Measurements from ENCODE around the gene FN3K. TPM values are rescaled to one million over a fixed set of nuclear protein-coding genes. Genes with fewer than 3 reads are reported as not detected.

Gene FN3K
- total and polyA plus RNA-seq, 2 of the 13 experiments (the other 11 are each of a cell fraction or from before 2014, with no cell fraction given): 3.5 to 12.2 TPM

GRCh38 chr17:82734987-82735866 is at the start of gene FN3K (continued):
- TF ChIP-seq, protein P1, sequence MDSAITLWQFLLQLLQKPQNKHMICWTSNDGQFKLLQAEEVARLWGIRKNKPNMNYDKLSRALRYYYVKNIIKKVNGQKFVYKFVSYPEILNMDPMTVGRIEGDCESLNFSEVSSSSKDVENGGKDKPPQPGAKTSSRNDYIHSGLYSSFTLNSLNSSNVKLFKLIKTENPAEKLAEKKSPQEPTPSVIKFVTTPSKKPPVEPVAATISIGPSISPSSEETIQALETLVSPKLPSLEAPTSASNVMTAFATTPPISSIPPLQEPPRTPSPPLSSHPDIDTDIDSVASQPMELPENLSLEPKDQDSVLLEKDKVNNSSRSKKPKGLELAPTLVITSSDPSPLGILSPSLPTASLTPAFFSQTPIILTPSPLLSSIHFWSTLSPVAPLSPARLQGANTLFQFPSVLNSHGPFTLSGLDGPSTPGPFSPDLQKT (CRISPR knock-in tag; IDR thresholded peaks at IDR 0.05; ENCODE audit: borderline replicate concordance): peak; percentile 38; the same call in 1 of the 2 replicates
- TF ChIP-seq ARID2 (CRISPR knock-in tag; IDR thresholded peaks at IDR 0.05; ENCODE audit: borderline replicate concordance) (peak; percentile 25; the same call in 1 of the 2 replicates), SRSF1 (optimal IDR thresholded peaks at IDR 0.05; ENCODE audit: low read depth, low read length) (no peak), PPARG (CRISPR knock-in tag; conservative IDR thresholded peaks at IDR 0.05) (no peak), PLRG1 (conservative IDR thresholded peaks at IDR 0.05) (no peak), PCBP2 (optimal IDR thresholded peaks at IDR 0.05; ENCODE audit: low read depth, low read length, poor library complexity, severe bottlenecking) (no peak), KAT8 (CRISPR knock-in tag; IDR thresholded peaks at IDR 0.05) (no peak), NR3C1 (CRISPR knock-in tag; IDR thresholded peaks at IDR 0.05) (no peak), ZNF672 (CRISPR knock-in tag; IDR thresholded peaks at IDR 0.05) (peak; percentile 7; the same call in 1 of the 2 replicates), ZNF724P (CRISPR knock-in tag; IDR thresholded peaks at IDR 0.05; ENCODE audit: borderline replicate concordance) (peak; percentile 78; the same call in 1 of the 2 replicates), MEF2D (CRISPR knock-in tag; IDR thresholded peaks at IDR 0.05) (no peak), FOXA3 (CRISPR knock-in tag; IDR thresholded peaks at IDR 0.05) (0 out of 2 replicates have a peak, but pooled peaks have one; percentile 17), ZNF839 (CRISPR knock-in tag; IDR thresholded peaks at IDR 0.05; ENCODE audit: borderline replicate concordance) (peak; percentile 16; the same call in 1 of the 2 replicates), ZNF619 (CRISPR knock-in tag; IDR thresholded peaks at IDR 0.05) (no peak), MXI1 (IDR thresholded peaks at IDR 0.05; ENCODE audit: borderline replicate concordance, low read depth, low read length) (0 out of 3 replicates have a peak, but pooled peaks have one; percentile 32), MEIS1 (CRISPR knock-in tag; IDR thresholded peaks at IDR 0.05; ENCODE audit: borderline replicate concordance) (no peak), HDAC6 (IDR thresholded peaks at IDR 0.05; ENCODE audit: low read depth, low read length) (no peak), SMARCE1 (IDR thresholded peaks at IDR 0.05; ENCODE audit: borderline replicate concordance) (no peak), ZNF138 (CRISPR knock-in tag; IDR thresholded peaks at IDR 0.05; ENCODE audit: low read depth) (peak; percentile 76; the same call in 1 of the 2 replicates), SALL1 (CRISPR knock-in tag; IDR thresholded peaks at IDR 0.05) (peak; percentile 55), ZNF850 (CRISPR knock-in tag; conservative IDR thresholded peaks at IDR 0.05) (no peak), HOXD1 (CRISPR knock-in tag; IDR thresholded peaks at IDR 0.05) (no peak; the same call in 1 of the 2 replicates), HDAC1 (CRISPR knock-in tag; IDR thresholded peaks at IDR 0.05) (peak; percentile 9; the same call in 1 of the 2 replicates), ZBTB38 (CRISPR knock-in tag; IDR thresholded peaks at IDR 0.05) (peak; percentile 76; the same call in 1 of the 2 replicates), ZNF589 (CRISPR knock-in tag; conservative IDR thresholded peaks at IDR 0.05) (peak; percentile 17; the same call in 1 of the 2 replicates), ISX (CRISPR knock-in tag; conservative IDR thresholded peaks at IDR 0.05) (no peak), ESRRA (CRISPR knock-in tag; IDR thresholded peaks at IDR 0.05; ENCODE audit: low read depth) (0 out of 2 replicates have a peak, but pooled peaks have one; percentile 37), PHF20 (CRISPR knock-in tag; IDR thresholded peaks at IDR 0.05) (peak; percentile 47; the same call in 1 of the 2 replicates)
- TF ChIP-seq, protein P2, sequence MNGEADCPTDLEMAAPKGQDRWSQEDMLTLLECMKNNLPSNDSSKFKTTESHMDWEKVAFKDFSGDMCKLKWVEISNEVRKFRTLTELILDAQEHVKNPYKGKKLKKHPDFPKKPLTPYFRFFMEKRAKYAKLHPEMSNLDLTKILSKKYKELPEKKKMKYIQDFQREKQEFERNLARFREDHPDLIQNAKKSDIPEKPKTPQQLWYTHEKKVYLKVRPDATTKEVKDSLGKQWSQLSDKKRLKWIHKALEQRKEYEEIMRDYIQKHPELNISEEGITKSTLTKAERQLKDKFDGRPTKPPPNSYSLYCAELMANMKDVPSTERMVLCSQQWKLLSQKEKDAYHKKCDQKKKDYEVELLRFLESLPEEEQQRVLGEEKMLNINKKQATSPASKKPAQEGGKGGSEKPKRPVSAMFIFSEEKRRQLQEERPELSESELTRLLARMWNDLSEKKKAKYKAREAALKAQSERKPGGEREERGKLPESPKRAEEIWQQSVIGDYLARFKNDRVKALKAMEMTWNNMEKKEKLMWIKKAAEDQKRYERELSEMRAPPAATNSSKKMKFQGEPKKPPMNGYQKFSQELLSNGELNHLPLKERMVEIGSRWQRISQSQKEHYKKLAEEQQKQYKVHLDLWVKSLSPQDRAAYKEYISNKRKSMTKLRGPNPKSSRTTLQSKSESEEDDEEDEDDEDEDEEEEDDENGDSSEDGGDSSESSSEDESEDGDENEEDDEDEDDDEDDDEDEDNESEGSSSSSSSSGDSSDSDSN (CRISPR knock-in tag; IDR thresholded peaks at IDR 0.05): peak; percentile 81
